Measurements from ENCODE around the gene RBMS1. TPM values are rescaled to one million over a fixed set of nuclear protein-coding genes. Genes with fewer than 3 reads are reported as not detected.

The RBMS1 gene
- total RNA-seq, 1 experiment from 2014 or later = 91.9 TPM

DNA sequence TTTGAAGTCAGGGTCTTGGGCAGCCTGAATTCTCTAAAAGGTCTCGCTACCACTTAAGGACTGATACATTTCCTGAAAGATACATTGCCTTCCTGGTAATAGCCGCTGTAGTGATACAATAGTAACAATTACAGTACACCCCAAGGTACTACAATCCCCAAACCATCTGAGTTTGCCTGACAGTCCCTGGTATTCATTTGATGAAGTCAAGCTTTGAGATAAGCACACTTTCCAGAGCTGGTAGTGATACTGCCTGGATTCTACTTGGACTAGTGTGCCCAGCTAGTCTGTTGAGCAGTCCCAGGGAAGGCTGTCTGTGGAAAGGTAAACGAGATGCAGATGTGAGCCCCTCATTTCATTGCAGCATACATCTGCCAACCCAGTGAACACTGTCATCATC, 269.1 kb downstream of the RBMS1 start:
- intact Hi-C loops (cut with micrococcal nuclease; ENCODE audit: unreplicated experiment) = no loop called here
- H3K9me3 Mint-ChIP-seq (ENCODE audit: unreplicated experiment) = no peaks in the 10 kb centered on the region
- TF ChIP-seq, protein P1, sequence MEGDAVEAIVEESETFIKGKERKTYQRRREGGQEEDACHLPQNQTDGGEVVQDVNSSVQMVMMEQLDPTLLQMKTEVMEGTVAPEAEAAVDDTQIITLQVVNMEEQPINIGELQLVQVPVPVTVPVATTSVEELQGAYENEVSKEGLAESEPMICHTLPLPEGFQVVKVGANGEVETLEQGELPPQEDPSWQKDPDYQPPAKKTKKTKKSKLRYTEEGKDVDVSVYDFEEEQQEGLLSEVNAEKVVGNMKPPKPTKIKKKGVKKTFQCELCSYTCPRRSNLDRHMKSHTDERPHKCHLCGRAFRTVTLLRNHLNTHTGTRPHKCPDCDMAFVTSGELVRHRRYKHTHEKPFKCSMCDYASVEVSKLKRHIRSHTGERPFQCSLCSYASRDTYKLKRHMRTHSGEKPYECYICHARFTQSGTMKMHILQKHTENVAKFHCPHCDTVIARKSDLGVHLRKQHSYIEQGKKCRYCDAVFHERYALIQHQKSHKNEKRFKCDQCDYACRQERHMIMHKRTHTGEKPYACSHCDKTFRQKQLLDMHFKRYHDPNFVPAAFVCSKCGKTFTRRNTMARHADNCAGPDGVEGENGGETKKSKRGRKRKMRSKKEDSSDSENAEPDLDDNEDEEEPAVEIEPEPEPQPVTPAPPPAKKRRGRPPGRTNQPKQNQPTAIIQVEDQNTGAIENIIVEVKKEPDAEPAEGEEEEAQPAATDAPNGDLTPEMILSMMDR (IDR thresholded peaks at IDR 0.05; ENCODE audit: insufficient read depth in 1 of 2, low read depth in 1 of 2, low read length in 1 of 2, severe bottlenecking in 1 of 2, unreplicated experiment in 1 of 2) = no peak
- H3K9me3 ChIP-seq = no peaks in the 10 kb centered on the region
- H3K27ac Mint-ChIP-seq (ENCODE audit: unreplicated experiment) = no peak overlapping the region
- peaks cover 55% of the 10 kb centered on the region for H3K4me1 ChIP-seq
- H3K27me3 ChIP-seq (replicated peaks; ENCODE audit: control insufficient read depth, insufficient read depth, low read length) = no peaks in the 10 kb centered on the region
- no peaks in the 10 kb centered on the region for H3K36me3 ChIP-seq (ENCODE audit: control insufficient read depth, insufficient read depth, low read length)
- H3K36me3 Mint-ChIP-seq (ENCODE audit: insufficient read depth, unreplicated experiment) = no peaks in the 10 kb centered on the region
- H3K4me1 Mint-ChIP-seq (ENCODE audit: low read depth, unreplicated experiment) = peaks cover 40% of the 10 kb centered on the region
- POLR2A ChIA-PET = no interaction called here
- H3K4me3 Mint-ChIP-seq (ENCODE audit: unreplicated experiment) = no peak overlapping the region
- H3K27me3 Mint-ChIP-seq (ENCODE audit: insufficient read depth, unreplicated experiment) = no peaks in the 10 kb centered on the region
- no peak overlapping the region for H3K4me3 ChIP-seq (ENCODE audit: low read depth, low read length)
- no TSS peak for BruUV-seq (replicated peaks)
- CTCF ChIA-PET = no interaction called here
- no peak for DNase-seq

DNA sequence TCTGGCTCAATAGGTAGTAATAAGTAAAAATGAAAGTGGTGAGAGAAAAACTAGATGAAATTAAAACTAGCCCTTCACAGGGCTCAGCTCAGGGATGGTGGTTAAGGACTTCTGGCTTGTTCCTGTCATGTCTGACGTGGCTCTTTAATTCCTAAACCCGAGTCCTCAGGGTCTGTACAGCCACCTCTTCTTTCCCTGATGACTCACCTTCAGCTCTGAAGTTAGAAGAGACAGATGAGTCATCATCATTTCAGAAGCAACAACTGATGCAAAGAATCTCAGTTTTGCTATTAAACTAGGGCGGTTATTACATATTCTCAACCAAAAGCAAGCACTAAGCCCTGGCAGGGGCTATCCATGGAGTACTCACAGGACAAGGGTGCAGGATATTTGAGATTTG, 269.5 kb downstream of the RBMS1 start:
- ChIA-PET POLR2A (no interaction called here), CTCF (no interaction called here)
- intact Hi-C loops (cut with micrococcal nuclease; ENCODE audit: unreplicated experiment) = no loop called here
- Histone ChIP-seq H3K27me3 (replicated peaks; ENCODE audit: control insufficient read depth, insufficient read depth, low read length) (no peaks in the 10 kb centered on the region), H3K4me3 (ENCODE audit: low read depth, low read length) (no peak overlapping the region), H3K36me3 (ENCODE audit: control insufficient read depth, insufficient read depth, low read length) (no peaks in the 10 kb centered on the region), H3K4me1 (peaks cover 51% of the 10 kb centered on the region), H3K9me3 (no peaks in the 10 kb centered on the region)
- H3K27me3 Mint-ChIP-seq (ENCODE audit: insufficient read depth, unreplicated experiment) = no peaks in the 10 kb centered on the region
- H3K27ac Mint-ChIP-seq (ENCODE audit: unreplicated experiment) = no peak overlapping the region
- H3K4me1 Mint-ChIP-seq (ENCODE audit: low read depth, unreplicated experiment) = peaks cover 37% of the 10 kb centered on the region
- TF ChIP-seq, protein P1 (IDR thresholded peaks at IDR 0.05; ENCODE audit: insufficient read depth in 1 of 2, low read depth in 1 of 2, low read length in 1 of 2, severe bottlenecking in 1 of 2, unreplicated experiment in 1 of 2) = no peak
- H3K9me3 Mint-ChIP-seq (ENCODE audit: unreplicated experiment) = no peaks in the 10 kb centered on the region
- no peak overlapping the region for H3K4me3 Mint-ChIP-seq (ENCODE audit: unreplicated experiment)
- no peak for DNase-seq
- H3K36me3 Mint-ChIP-seq (ENCODE audit: insufficient read depth, unreplicated experiment) = no peaks in the 10 kb centered on the region
- no TSS peak for BruUV-seq (replicated peaks)

DNA sequence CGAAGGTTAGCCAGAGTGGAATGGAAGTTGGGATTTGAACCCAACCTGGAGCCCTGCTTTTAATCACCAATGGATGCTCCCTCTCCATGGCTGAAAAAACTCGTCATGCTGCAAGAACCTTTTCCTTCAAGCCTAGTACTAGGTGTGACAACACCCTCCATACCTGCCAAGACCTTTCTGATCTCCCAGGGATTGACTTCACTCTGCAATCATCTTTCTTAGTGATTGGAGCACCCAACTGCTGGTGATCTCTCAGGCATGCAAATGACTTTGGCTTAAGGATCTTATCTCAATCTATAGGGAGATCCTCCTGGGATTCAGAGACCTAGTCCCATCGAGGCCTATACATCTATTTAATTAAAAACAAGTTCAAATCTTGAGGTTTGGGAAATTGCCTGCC, 270.0 kb downstream of the RBMS1 start:
- no peaks in the 10 kb centered on the region for H3K27me3 ChIP-seq (replicated peaks; ENCODE audit: control insufficient read depth, insufficient read depth, low read length)
- H3K9me3 Mint-ChIP-seq (ENCODE audit: unreplicated experiment) = no peaks in the 10 kb centered on the region
- H3K27ac Mint-ChIP-seq (ENCODE audit: unreplicated experiment) = no peak overlapping the region
- no peaks in the 10 kb centered on the region for H3K36me3 ChIP-seq (ENCODE audit: control insufficient read depth, insufficient read depth, low read length)
- DNase-seq = no peak
- CTCF ChIA-PET = no interaction called here
- H3K4me1 Mint-ChIP-seq (ENCODE audit: low read depth, unreplicated experiment) = peaks cover 36% of the 10 kb centered on the region
- intact Hi-C loops (cut with micrococcal nuclease; ENCODE audit: unreplicated experiment) = no loop called here
- H3K4me3 ChIP-seq (ENCODE audit: low read depth, low read length) = no peak overlapping the region
- POLR2A ChIA-PET = no interaction called here
- no peaks in the 10 kb centered on the region for H3K9me3 ChIP-seq
- no peaks in the 10 kb centered on the region for H3K36me3 Mint-ChIP-seq (ENCODE audit: insufficient read depth, unreplicated experiment)
- no TSS peak for BruUV-seq (replicated peaks)
- H3K4me1 ChIP-seq = peaks cover 46% of the 10 kb centered on the region
- no peaks in the 10 kb centered on the region for H3K27me3 Mint-ChIP-seq (ENCODE audit: insufficient read depth, unreplicated experiment)
- H3K4me3 Mint-ChIP-seq (ENCODE audit: unreplicated experiment) = no peak overlapping the region
- TF ChIP-seq, protein P1 (IDR thresholded peaks at IDR 0.05; ENCODE audit: insufficient read depth in 1 of 2, low read depth in 1 of 2, low read length in 1 of 2, severe bottlenecking in 1 of 2, unreplicated experiment in 1 of 2) = no peak
